HepG2 (cell line): Measurements from ENCODE around the gene TAT. TPM values are rescaled to one million over a fixed set of nuclear protein-coding genes. Genes with fewer than 3 reads are reported as not detected.

Experiments used
- CC2D1A ChIP-seq: sonication (generic); formaldehyde crosslinking; IDR thresholded peaks from 2 replicates; pipeline ENCODE4 v1.8.1; 2023; ENCODE audit warnings: mild to moderate bottlenecking, missing genetic modification reagents
- HOXA7 ChIP-seq: sonication (generic); formaldehyde crosslinking; IDR thresholded peaks from 2 replicates; pipeline ENCODE4 v1.8.1; 2022; ENCODE audit warnings: mild to moderate bottlenecking, missing genetic modification reagents, moderate library complexity
- TRIM24 ChIP-seq: sonication (generic); formaldehyde crosslinking; IDR thresholded peaks from 2 replicates; pipeline ENCODE4 v1.8.0; 2022; ENCODE audit warnings: mild to moderate bottlenecking, missing genetic modification reagents
- ZNF12 ChIP-seq: sonication (generic); formaldehyde crosslinking; IDR thresholded peaks from 2 replicates; pipeline ENCODE4 v1.5.0; 2020; ENCODE audit warnings: missing genetic modification reagents
- ZNF235 ChIP-seq: sonication (generic); formaldehyde crosslinking; IDR thresholded peaks from 2 replicates; pipeline ENCODE4 v1.8.1; 2023; ENCODE audit warnings: mild to moderate bottlenecking, missing genetic modification reagents, borderline replicate concordance
- ZNF431 ChIP-seq: sonication (generic); formaldehyde crosslinking; IDR thresholded peaks from 2 replicates; pipeline ENCODE4 v1.9.0; 2022; ENCODE audit warnings: missing genetic modification reagents, low read depth, mild to moderate bottlenecking, borderline replicate concordance
- ZNF460 ChIP-seq: sonication (generic); formaldehyde crosslinking; IDR thresholded peaks from 2 replicates; pipeline ENCODE4 v1.5.1; 2020; ENCODE audit warnings: missing genetic modification reagents, mild to moderate bottlenecking, borderline replicate concordance
- ZNF569 ChIP-seq: sonication (generic); formaldehyde crosslinking; IDR thresholded peaks from 2 replicates; pipeline ENCODE4 v1.5.0; 2020; ENCODE audit warnings: mild to moderate bottlenecking, missing genetic modification reagents, moderate library complexity, borderline replicate concordance
- ZNF713 ChIP-seq: sonication (generic); formaldehyde crosslinking; IDR thresholded peaks from 2 replicates; pipeline ENCODE4 v1.4.0; 2020; ENCODE audit warnings: mild to moderate bottlenecking, missing genetic modification reagents
- ZNF883 ChIP-seq: sonication (generic); formaldehyde crosslinking; IDR thresholded peaks from 2 replicates; pipeline ENCODE4 v1.5.1; 2020; ENCODE audit warnings: mild to moderate bottlenecking, missing genetic modification reagents; ENCODE audit errors: not compliant biosample characterization
- polyA plus RNA-seq, 8 experiments: library from polyadenylated mRNA; depleted of rRNA in 3 of 8; stranded (reverse) in 7 of 8; unstranded in 1 of 8; fragments of >200 nt; fragmentation: Illumina TruSeq in 4 of 8; extraction: Trizol in 4 of 8; gene quantifications; 2 replicates each; pipeline versions ENCODE4 v1.2.1 to v1.2.3, GENCODE V29; 2011 to 2016; ENCODE audit warnings: low read depth in 4 of 8, missing spikeins in 1 of 8, mixed read lengths in 1 of 8; ENCODE audit not compliant: insufficient read depth in 1 of 8
- total RNA-seq, 5 experiments: library from RNA; depleted of rRNA; stranded (reverse); fragments of >200 nt; fragmentation: Illumina TruSeq; extraction: Trizol; gene quantifications; 2 replicates each; pipeline ENCODE4 v1.2.3, GENCODE V29; 2016; ENCODE audit warnings: low read depth in 1 of 5
- TF ChIP-seq, protein P1 (sequence below): sonication (generic); formaldehyde crosslinking; IDR thresholded peaks from 2 replicates; pipeline ENCODE4 v1.5.0; 2020; ENCODE audit warnings: mild to moderate bottlenecking, missing genetic modification reagents
- TF ChIP-seq, protein P2 (sequence below): sonication (generic); formaldehyde crosslinking; conservative IDR thresholded peaks from 2 replicates; pipeline ENCODE4 v1.4.0; 2020; ENCODE audit warnings: missing genetic modification reagents
- TF ChIP-seq, protein P3 (sequence below): sonication (generic); formaldehyde crosslinking; IDR thresholded peaks from 2 replicates; pipeline ENCODE4 v1.5.1; 2020; ENCODE audit warnings: mild to moderate bottlenecking, missing genetic modification reagents, borderline replicate concordance
- TF ChIP-seq, protein P4 (sequence below): sonication (generic); formaldehyde crosslinking; IDR thresholded peaks from 2 replicates; pipeline ENCODE4 v1.8.0; 2022; ENCODE audit warnings: low read depth, missing genetic modification reagents
- TF ChIP-seq, protein P5 (sequence below): sonication (generic); formaldehyde crosslinking; conservative IDR thresholded peaks from 2 replicates; pipeline ENCODE4 v1.8.0; 2022; ENCODE audit warnings: low read depth, missing genetic modification reagents

Gene TAT
- total and polyA plus RNA-seq, 2 of the 13 experiments (the other 11 are each of a cell fraction or from before 2014, with no cell fraction given) = 1.6 to 5.8 TPM

DNA sequence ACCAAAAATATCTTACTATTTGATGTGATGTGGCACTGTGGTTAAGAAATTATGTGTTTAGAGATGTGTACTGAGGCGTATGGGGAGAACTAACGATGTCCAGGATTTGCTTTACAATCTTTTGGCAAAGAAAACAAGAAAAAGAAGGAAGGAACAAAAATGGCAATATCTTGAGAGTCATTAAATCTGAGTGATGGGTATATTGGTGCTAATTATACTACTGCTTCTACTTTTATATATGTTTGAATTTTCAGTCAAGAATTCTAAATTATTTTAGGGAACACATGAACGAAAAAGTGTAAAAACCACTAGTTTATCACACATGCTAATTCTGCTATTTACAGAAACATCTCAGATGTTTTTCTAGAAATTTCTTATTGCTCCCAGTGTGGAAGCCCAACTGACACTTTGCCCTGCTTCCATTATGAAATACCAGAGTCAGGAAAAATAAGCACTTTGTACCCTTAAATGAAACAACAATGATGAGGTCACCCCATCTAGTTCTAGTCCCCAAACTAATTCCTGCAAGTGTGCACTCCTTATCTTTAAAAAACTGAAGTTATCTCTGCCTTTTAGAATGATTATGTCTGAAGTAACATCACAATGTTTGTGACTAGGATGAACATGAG, 18.8 kb downstream of the TAT start (continued):
- no peak for TF ChIP-seq ZNF883 (CRISPR knock-in tag)
- no peak for TF ChIP-seq HOXA7 (CRISPR knock-in tag)
- TF ChIP-seq, protein P1, sequence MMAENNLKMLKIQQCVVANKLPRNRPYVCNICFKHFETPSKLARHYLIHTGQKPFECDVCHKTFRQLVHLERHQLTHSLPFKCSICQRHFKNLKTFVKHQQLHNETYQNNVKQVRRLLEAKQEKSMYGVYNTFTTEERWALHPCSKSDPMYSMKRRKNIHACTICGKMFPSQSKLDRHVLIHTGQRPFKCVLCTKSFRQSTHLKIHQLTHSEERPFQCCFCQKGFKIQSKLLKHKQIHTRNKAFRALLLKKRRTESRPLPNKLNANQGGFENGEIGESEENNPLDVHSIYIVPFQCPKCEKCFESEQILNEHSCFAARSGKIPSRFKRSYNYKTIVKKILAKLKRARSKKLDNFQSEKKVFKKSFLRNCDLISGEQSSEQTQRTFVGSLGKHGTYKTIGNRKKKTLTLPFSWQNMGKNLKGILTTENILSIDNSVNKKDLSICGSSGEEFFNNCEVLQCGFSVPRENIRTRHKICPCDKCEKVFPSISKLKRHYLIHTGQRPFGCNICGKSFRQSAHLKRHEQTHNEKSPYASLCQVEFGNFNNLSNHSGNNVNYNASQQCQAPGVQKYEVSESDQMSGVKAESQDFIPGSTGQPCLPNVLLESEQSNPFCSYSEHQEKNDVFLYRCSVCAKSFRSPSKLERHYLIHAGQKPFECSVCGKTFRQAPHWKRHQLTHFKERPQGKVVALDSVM (CRISPR knock-in tag) = no peak
- TF ChIP-seq, protein P2, sequence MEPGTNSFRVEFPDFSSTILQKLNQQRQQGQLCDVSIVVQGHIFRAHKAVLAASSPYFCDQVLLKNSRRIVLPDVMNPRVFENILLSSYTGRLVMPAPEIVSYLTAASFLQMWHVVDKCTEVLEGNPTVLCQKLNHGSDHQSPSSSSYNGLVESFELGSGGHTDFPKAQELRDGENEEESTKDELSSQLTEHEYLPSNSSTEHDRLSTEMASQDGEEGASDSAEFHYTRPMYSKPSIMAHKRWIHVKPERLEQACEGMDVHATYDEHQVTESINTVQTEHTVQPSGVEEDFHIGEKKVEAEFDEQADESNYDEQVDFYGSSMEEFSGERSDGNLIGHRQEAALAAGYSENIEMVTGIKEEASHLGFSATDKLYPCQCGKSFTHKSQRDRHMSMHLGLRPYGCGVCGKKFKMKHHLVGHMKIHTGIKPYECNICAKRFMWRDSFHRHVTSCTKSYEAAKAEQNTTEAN (CRISPR knock-in tag) = peak; percentile 47; the same call in 1 of the 2 replicates
- no peak for TF ChIP-seq ZNF713 (CRISPR knock-in tag)
- TF ChIP-seq TRIM24 = no peak
- no peak for TF ChIP-seq CC2D1A (CRISPR knock-in tag)
- TF ChIP-seq ZNF431 (CRISPR knock-in tag) = no peak
- TF ChIP-seq, protein P3, sequence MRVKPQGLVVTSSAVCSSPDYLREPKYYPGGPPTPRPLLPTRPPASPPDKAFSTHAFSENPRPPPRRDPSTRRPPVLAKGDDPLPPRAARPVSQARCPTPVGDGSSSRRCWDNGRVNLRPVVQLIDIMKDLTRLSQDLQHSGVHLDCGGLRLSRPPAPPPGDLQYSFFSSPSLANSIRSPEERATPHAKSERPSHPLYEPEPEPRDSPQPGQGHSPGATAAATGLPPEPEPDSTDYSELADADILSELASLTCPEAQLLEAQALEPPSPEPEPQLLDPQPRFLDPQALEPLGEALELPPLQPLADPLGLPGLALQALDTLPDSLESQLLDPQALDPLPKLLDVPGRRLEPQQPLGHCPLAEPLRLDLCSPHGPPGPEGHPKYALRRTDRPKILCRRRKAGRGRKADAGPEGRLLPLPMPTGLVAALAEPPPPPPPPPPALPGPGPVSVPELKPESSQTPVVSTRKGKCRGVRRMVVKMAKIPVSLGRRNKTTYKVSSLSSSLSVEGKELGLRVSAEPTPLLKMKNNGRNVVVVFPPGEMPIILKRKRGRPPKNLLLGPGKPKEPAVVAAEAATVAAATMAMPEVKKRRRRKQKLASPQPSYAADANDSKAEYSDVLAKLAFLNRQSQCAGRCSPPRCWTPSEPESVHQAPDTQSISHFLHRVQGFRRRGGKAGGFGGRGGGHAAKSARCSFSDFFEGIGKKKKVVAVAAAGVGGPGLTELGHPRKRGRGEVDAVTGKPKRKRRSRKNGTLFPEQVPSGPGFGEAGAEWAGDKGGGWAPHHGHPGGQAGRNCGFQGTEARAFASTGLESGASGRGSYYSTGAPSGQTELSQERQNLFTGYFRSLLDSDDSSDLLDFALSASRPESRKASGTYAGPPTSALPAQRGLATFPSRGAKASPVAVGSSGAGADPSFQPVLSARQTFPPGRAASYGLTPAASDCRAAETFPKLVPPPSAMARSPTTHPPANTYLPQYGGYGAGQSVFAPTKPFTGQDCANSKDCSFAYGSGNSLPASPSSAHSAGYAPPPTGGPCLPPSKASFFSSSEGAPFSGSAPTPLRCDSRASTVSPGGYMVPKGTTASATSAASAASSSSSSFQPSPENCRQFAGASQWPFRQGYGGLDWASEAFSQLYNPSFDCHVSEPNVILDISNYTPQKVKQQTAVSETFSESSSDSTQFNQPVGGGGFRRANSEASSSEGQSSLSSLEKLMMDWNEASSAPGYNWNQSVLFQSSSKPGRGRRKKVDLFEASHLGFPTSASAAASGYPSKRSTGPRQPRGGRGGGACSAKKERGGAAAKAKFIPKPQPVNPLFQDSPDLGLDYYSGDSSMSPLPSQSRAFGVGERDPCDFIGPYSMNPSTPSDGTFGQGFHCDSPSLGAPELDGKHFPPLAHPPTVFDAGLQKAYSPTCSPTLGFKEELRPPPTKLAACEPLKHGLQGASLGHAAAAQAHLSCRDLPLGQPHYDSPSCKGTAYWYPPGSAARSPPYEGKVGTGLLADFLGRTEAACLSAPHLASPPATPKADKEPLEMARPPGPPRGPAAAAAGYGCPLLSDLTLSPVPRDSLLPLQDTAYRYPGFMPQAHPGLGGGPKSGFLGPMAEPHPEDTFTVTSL (CRISPR knock-in tag) = peak; percentile 54; the same call in 1 of the 2 replicates
- TF ChIP-seq ZNF460 (CRISPR knock-in tag) = no peak
- no peak for TF ChIP-seq ZNF569 (CRISPR knock-in tag)
- TF ChIP-seq, protein P4, sequence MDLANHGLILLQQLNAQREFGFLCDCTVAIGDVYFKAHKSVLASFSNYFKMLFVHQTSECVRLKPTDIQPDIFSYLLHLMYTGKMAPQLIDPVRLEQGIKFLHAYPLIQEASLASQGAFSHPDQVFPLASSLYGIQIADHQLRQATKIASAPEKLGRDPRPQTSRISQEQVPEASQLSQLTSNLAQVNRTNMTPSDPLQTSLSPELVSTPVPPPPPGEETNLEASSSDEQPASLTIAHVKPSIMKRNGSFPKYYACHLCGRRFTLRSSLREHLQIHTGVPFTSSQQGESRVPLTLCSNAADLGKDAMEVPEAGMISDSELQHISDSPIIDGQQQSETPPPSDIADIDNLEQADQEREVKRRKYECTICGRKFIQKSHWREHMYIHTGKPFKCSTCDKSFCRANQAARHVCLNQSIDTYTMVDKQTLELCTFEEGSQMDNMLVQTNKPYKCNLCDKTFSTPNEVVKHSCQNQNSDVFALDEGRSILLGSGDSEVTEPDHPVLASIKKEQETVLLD (CRISPR knock-in tag) = no peak
- no peak for TF ChIP-seq ZNF12 (CRISPR knock-in tag)
- TF ChIP-seq, protein P5, sequence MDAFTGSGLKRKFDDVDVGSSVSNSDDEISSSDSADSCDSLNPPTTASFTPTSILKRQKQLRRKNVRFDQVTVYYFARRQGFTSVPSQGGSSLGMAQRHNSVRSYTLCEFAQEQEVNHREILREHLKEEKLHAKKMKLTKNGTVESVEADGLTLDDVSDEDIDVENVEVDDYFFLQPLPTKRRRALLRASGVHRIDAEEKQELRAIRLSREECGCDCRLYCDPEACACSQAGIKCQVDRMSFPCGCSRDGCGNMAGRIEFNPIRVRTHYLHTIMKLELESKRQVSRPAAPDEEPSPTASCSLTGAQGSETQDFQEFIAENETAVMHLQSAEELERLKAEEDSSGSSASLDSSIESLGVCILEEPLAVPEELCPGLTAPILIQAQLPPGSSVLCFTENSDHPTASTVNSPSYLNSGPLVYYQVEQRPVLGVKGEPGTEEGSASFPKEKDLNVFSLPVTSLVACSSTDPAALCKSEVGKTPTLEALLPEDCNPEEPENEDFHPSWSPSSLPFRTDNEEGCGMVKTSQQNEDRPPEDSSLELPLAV (CRISPR knock-in tag) = no peak
- TF ChIP-seq ZNF235 (CRISPR knock-in tag) = no peak
